K562 (cell line): Measurements from ENCODE around the gene RABGAP1L. TPM values are rescaled to one million over a fixed set of nuclear protein-coding genes. Genes with fewer than 3 reads are reported as not detected.

ENCODE experiments used
- CBFB ChIP-seq: sonication (generic); formaldehyde crosslinking; IDR thresholded peaks from 2 replicates; pipeline ENCODE4 v1.4.0; 2020; ENCODE audit warnings: mild to moderate bottlenecking, missing genetic modification reagents
- MCM2 ChIP-seq: fragments of 450-650 bp; IDR thresholded peaks from 2 replicates; pipeline ENCODE4 v1.6.1; 2017; ENCODE audit warnings: low read depth, mild to moderate bottlenecking
- ZNF354B ChIP-seq: fragments of 250-450 bp; sonication (Bioruptor Pico); IDR thresholded peaks from 2 replicates; pipeline ENCODE4 v1.4.0; 2020
- polyA plus RNA-seq, 8 experiments: library from polyadenylated mRNA; depleted of rRNA in 4 of 8; stranded (reverse) in 5 of 8; unstranded in 3 of 8; fragments of >200 nt; fragmentation: Nextera tagmentation in 2 of 8; fragmentation: Illumina TruSeq in 1 of 8; extraction: Ambion mirVana in 2 of 8; extraction: Trizol in 1 of 8; gene quantifications; 2 replicates each; pipeline versions ENCODE4 v1.2.1 to v1.2.3, GENCODE V29; 2011 to 2014; ENCODE audit warnings: inconsistent platforms in 1 of 8, missing spikeins in 1 of 8
- total RNA-seq, 7 experiments: library from RNA; depleted of rRNA in 6 of 7; stranded (reverse); fragments of >200 nt in 6 of 7; fragmentation: Illumina TruSeq in 2 of 7; extraction: Trizol in 2 of 7; gene quantifications; 2 replicates each; pipeline versions ENCODE4 v1.2.1 to v1.2.3, GENCODE V29; 2011 to 2021; ENCODE audit warnings: low replicate concordance in 1 of 7
- TF ChIP-seq, protein P1 (sequence below): fragments of 450-650 bp; IDR thresholded peaks from 2 replicates; pipeline ENCODE4 v1.6.1; 2016; ENCODE audit warnings: mild to moderate bottlenecking, moderate library complexity
- TF ChIP-seq, protein P2 (sequence below): sonication (generic); formaldehyde crosslinking; IDR thresholded peaks from 2 replicates; pipeline ENCODE4 v1.8.0; 2023; ENCODE audit warnings: mild to moderate bottlenecking, missing genetic modification reagents
- TF ChIP-seq, protein P3 (sequence below): sonication (generic); formaldehyde crosslinking; IDR thresholded peaks from 2 replicates; pipeline ENCODE4 v1.8.1; 2023; ENCODE audit warnings: mild to moderate bottlenecking, missing genetic modification reagents

RABGAP1L gene
- total and polyA plus RNA-seq, 9 of the 15 experiments (the other 6 are each of a cell fraction or from before 2014, with no cell fraction given) = 16.5 to 44.9 (median 26.7) TPM

DNA sequence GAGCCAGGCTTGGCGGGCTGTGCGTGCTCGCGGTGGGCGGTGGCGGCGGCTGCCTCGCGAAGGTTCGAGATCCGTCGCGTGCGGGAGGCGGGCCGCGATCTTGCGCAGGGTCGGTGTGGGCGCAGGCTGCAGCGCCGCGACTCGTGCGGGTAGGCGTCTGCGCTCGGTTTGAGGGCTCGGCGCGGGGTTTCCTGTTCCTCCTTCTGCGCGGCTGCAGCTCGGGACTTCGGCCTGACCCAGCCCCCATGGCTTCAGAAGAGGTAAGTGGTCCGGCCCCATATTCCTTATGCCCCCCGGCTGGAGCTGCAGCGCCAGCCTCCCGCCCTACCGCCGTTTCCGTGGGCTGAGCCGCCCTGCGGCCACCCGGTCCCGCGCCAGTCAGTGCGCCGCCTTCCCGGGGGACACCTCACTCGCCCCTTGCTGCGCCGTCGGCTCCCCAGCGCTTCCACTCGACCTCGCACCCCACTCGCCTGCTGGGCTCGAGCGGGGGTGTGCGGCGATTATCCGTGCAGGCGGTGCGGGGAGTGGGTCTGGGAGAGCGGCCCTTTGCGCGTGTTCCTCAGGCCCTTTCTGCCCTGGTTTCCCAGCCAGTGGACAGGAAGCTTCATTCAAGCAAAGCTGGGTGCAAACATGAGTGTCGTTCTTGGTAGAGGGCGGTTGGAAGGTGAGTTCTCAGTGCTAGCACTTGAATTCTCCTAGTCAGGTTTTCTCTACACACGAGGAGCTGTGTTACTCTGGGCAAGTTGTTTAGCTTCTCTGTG is 840.8 kb downstream of the RABGAP1L start, which contains the start of gene CACYBP (continued):
- TF ChIP-seq, protein P1, sequence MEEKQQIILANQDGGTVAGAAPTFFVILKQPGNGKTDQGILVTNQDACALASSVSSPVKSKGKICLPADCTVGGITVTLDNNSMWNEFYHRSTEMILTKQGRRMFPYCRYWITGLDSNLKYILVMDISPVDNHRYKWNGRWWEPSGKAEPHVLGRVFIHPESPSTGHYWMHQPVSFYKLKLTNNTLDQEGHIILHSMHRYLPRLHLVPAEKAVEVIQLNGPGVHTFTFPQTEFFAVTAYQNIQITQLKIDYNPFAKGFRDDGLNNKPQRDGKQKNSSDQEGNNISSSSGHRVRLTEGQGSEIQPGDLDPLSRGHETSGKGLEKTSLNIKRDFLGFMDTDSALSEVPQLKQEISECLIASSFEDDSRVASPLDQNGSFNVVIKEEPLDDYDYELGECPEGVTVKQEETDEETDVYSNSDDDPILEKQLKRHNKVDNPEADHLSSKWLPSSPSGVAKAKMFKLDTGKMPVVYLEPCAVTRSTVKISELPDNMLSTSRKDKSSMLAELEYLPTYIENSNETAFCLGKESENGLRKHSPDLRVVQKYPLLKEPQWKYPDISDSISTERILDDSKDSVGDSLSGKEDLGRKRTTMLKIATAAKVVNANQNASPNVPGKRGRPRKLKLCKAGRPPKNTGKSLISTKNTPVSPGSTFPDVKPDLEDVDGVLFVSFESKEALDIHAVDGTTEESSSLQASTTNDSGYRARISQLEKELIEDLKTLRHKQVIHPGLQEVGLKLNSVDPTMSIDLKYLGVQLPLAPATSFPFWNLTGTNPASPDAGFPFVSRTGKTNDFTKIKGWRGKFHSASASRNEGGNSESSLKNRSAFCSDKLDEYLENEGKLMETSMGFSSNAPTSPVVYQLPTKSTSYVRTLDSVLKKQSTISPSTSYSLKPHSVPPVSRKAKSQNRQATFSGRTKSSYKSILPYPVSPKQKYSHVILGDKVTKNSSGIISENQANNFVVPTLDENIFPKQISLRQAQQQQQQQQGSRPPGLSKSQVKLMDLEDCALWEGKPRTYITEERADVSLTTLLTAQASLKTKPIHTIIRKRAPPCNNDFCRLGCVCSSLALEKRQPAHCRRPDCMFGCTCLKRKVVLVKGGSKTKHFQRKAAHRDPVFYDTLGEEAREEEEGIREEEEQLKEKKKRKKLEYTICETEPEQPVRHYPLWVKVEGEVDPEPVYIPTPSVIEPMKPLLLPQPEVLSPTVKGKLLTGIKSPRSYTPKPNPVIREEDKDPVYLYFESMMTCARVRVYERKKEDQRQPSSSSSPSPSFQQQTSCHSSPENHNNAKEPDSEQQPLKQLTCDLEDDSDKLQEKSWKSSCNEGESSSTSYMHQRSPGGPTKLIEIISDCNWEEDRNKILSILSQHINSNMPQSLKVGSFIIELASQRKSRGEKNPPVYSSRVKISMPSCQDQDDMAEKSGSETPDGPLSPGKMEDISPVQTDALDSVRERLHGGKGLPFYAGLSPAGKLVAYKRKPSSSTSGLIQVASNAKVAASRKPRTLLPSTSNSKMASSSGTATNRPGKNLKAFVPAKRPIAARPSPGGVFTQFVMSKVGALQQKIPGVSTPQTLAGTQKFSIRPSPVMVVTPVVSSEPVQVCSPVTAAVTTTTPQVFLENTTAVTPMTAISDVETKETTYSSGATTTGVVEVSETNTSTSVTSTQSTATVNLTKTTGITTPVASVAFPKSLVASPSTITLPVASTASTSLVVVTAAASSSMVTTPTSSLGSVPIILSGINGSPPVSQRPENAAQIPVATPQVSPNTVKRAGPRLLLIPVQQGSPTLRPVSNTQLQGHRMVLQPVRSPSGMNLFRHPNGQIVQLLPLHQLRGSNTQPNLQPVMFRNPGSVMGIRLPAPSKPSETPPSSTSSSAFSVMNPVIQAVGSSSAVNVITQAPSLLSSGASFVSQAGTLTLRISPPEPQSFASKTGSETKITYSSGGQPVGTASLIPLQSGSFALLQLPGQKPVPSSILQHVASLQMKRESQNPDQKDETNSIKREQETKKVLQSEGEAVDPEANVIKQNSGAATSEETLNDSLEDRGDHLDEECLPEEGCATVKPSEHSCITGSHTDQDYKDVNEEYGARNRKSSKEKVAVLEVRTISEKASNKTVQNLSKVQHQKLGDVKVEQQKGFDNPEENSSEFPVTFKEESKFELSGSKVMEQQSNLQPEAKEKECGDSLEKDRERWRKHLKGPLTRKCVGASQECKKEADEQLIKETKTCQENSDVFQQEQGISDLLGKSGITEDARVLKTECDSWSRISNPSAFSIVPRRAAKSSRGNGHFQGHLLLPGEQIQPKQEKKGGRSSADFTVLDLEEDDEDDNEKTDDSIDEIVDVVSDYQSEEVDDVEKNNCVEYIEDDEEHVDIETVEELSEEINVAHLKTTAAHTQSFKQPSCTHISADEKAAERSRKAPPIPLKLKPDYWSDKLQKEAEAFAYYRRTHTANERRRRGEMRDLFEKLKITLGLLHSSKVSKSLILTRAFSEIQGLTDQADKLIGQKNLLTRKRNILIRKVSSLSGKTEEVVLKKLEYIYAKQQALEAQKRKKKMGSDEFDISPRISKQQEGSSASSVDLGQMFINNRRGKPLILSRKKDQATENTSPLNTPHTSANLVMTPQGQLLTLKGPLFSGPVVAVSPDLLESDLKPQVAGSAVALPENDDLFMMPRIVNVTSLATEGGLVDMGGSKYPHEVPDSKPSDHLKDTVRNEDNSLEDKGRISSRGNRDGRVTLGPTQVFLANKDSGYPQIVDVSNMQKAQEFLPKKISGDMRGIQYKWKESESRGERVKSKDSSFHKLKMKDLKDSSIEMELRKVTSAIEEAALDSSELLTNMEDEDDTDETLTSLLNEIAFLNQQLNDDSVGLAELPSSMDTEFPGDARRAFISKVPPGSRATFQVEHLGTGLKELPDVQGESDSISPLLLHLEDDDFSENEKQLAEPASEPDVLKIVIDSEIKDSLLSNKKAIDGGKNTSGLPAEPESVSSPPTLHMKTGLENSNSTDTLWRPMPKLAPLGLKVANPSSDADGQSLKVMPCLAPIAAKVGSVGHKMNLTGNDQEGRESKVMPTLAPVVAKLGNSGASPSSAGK = peak; percentile 83
- TF ChIP-seq ZNF354B (CRISPR knock-in tag) = no peak
- 0 out of 2 replicates have a peak, but pooled peaks have one; percentile 51 for TF ChIP-seq CBFB (CRISPR knock-in tag)
- TF ChIP-seq MCM2 = no peak
- TF ChIP-seq, protein P2, sequence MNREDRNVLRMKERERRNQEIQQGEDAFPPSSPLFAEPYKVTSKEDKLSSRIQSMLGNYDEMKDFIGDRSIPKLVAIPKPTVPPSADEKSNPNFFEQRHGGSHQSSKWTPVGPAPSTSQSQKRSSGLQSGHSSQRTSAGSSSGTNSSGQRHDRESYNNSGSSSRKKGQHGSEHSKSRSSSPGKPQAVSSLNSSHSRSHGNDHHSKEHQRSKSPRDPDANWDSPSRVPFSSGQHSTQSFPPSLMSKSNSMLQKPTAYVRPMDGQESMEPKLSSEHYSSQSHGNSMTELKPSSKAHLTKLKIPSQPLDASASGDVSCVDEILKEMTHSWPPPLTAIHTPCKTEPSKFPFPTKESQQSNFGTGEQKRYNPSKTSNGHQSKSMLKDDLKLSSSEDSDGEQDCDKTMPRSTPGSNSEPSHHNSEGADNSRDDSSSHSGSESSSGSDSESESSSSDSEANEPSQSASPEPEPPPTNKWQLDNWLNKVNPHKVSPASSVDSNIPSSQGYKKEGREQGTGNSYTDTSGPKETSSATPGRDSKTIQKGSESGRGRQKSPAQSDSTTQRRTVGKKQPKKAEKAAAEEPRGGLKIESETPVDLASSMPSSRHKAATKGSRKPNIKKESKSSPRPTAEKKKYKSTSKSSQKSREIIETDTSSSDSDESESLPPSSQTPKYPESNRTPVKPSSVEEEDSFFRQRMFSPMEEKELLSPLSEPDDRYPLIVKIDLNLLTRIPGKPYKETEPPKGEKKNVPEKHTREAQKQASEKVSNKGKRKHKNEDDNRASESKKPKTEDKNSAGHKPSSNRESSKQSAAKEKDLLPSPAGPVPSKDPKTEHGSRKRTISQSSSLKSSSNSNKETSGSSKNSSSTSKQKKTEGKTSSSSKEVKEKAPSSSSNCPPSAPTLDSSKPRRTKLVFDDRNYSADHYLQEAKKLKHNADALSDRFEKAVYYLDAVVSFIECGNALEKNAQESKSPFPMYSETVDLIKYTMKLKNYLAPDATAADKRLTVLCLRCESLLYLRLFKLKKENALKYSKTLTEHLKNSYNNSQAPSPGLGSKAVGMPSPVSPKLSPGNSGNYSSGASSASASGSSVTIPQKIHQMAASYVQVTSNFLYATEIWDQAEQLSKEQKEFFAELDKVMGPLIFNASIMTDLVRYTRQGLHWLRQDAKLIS (CRISPR knock-in tag) = peak; percentile 65
- TF ChIP-seq, protein P3, sequence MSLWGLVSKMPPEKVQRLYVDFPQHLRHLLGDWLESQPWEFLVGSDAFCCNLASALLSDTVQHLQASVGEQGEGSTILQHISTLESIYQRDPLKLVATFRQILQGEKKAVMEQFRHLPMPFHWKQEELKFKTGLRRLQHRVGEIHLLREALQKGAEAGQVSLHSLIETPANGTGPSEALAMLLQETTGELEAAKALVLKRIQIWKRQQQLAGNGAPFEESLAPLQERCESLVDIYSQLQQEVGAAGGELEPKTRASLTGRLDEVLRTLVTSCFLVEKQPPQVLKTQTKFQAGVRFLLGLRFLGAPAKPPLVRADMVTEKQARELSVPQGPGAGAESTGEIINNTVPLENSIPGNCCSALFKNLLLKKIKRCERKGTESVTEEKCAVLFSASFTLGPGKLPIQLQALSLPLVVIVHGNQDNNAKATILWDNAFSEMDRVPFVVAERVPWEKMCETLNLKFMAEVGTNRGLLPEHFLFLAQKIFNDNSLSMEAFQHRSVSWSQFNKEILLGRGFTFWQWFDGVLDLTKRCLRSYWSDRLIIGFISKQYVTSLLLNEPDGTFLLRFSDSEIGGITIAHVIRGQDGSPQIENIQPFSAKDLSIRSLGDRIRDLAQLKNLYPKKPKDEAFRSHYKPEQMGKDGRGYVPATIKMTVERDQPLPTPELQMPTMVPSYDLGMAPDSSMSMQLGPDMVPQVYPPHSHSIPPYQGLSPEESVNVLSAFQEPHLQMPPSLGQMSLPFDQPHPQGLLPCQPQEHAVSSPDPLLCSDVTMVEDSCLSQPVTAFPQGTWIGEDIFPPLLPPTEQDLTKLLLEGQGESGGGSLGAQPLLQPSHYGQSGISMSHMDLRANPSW (CRISPR knock-in tag) = peak; percentile 76; the same call in 1 of the 2 replicates
